HepG2 (cell line): ENCODE measurements around the gene FOXG1.

Experiments used
- ZNF383 ChIP-seq: sonication (generic); formaldehyde crosslinking; IDR thresholded peaks from 2 replicates; pipeline ENCODE4 v1.4.0; 2020; ENCODE audit warnings: missing genetic modification reagents, mild to moderate bottlenecking, borderline replicate concordance
- ZNF737 ChIP-seq: sonication (generic); formaldehyde crosslinking; IDR thresholded peaks from 2 replicates; pipeline ENCODE4 v1.5.0; 2020; ENCODE audit warnings: missing genetic modification reagents, mild to moderate bottlenecking, borderline replicate concordance
- ZSCAN21 ChIP-seq: sonication (generic); formaldehyde crosslinking; IDR thresholded peaks from 2 replicates; pipeline ENCODE4 v1.8.0; 2022; ENCODE audit warnings: mild to moderate bottlenecking, missing genetic modification reagents, moderate library complexity, borderline replicate concordance

DNA sequence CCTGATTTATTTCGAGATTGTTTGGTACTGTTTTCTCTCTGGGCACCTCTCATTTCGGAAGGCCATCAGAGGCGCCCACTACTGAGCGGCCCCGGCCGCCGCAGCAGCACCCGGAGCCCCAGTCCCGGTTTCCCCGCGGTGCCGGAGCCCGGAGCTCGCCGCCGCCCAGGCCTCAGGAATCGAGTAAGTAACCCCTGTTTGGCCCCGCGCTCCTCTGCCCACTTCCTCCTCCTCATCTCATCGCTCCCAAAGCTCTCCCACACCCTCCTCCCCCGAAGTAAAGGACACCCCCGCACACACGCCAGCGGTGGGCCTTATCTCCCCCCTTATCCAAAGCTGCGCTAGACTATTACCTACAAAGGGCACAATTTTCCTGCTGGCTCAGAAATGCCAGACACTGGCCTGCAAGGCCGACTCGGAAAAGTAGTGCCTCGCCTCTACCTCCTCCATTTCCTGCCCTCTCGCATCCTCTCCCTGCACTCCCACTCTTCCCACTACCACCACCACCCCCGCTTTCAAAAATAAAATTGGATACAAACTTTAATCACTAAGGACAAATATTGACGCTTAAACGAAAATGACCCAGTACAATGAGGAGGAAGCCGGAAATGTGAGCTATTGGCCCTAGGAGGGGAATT is 637 bp upstream of the FOXG1 start:
- no peak for TF ChIP-seq ZNF737 (CRISPR knock-in tag)
- TF ChIP-seq ZNF383 (CRISPR knock-in tag), result no peak
- no peak for TF ChIP-seq ZSCAN21 (CRISPR knock-in tag)
